22Rv1 (cell line): ENCODE measurements around the gene CLIC5.

Source experiments
- CTCF ChIP-seq: fragments of 450-650 bp; IDR thresholded peaks from 2 replicates; pipeline ENCODE4 v1.5.1; 2017; ENCODE audit warnings: mild to moderate bottlenecking
- ZFX ChIP-seq: fragments of 450-650 bp; IDR thresholded peaks from 2 replicates; pipeline ENCODE4 v1.6.1; 2017; ENCODE audit warnings: antibody characterized with exemption, borderline replicate concordance

GRCh38 chr6:46053039-46053933, 37.6 kb upstream of the CLIC5 start:
- TF ChIP-seq CTCF = no peak
- TF ChIP-seq ZFX = no peak
